ENCODE results near the gene MYO3B. TPM values are rescaled to one million over a fixed set of nuclear protein-coding genes. Genes with fewer than 3 reads are reported as not detected.
"Not testable (repeated sequence)": the region's sequence is repeated elsewhere in the genome, so short reads cannot be mapped to it uniquely, and the experiment has no call there.

Gene MYO3B
- total RNA-seq, 1 experiment from 2014 or later = not detected

GRCh38 chr2:170551899-170552298 lies 374.0 kb downstream of the MYO3B start:
- not testable (repeated sequence) for DNase-seq (ENCODE audit: low read depth)

DNA sequence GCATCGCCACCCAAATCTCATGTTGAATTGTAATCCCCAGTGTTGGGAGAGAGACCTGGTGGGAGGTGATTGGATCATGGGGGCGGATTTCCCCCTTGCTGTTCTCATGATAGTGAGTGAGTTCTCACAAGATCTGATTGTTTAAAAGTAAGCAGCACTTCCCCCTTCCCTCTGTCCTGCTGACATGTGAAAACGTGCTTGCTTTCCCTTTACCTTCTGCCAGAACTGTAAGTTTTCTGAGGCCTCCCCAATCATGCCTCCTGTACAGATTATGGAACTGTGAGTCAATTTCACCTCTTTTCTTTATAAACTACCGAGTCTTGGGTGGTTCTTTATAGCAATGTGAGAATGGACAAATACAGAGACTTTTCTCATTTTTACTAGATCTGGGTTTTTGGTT lies 375.8 kb downstream of the MYO3B start:
- DNase-seq (ENCODE audit: low read depth) = no peak

GRCh38 chr2:170554278-170554955 lies 376.5 kb downstream of the MYO3B start:
- peak; percentile 60 for DNase-seq (ENCODE audit: low read depth)

- DNase-seq (ENCODE audit: low read depth) = no peak
Observed at GRCh38 chr2:170562928-170563327, 385.0 kb downstream of the MYO3B start.

DNA sequence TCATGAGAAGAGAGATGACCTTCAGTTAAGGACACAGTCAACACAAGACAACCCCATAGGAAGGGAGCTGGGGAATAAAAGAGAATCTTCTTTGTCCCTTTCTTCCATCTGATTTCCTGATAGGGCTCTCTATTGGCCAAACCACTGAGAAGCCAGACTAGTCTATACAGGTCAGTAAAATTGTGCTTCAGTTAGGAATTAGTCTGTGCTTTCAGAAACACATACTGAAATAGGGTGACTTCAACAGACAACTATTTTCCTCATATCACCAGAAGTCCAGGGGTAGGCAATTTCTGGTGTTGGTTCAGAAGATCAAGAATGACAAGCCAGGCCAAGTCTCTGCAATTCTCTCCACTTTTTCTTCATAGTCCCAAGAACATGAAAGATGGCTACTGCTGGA lies 385.5 kb downstream of the MYO3B start:
- DNase-seq (ENCODE audit: low read depth) = no peak

GRCh38 chr2:170566138-170566537 lies 388.2 kb downstream of the MYO3B start:
- DNase-seq (ENCODE audit: low read depth) = no peak

GRCh38 chr2:170567429-170567828 lies 389.5 kb downstream of the MYO3B start:
- no peak for DNase-seq (ENCODE audit: low read depth)

DNA sequence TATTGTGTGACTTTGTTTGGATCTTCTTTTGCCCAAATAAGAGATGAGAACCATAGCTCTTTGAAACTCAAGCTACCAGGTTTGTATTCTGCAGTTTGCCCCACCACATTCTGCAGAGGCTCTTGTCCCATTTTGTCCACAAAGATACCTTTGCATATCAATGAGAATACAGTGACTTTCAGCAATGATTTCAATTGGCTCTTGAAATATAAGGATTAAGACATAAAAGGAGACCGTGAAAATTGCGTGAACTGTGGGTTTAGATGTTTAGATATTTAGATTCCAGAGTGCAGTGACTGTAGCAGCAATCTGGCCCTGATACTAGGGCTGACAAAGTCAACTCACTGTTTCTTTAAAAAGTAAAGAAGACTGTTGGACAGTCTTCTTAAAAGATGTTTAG lies 390.6 kb downstream of the MYO3B start:
- no peak for DNase-seq (ENCODE audit: low read depth)

DNA sequence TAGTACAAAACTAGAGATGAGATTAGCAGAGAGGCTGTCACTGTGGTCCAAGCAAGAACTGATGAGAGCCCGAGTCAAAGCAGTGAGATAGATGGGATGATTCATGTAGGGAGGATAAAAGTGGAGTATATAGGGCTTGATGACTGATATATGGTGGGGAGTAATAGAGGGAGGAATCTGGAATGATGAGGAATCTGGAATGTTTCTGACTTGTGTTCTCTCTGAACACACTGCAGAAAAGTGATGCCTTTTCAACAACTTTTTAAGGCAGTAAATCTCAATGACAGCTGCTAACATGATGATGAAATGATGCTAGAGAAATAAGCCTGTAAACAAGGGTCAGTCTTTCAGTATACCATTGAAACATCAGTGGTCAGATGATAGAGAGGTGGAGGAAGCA lies 393.7 kb downstream of the MYO3B start:
- DNase-seq (ENCODE audit: low read depth) = no peak

GRCh38 chr2:170573671-170574070 lies 395.7 kb downstream of the MYO3B start:
- no peak for DNase-seq (ENCODE audit: low read depth)

GRCh38 chr2:170576296-170576695 lies 398.3 kb downstream of the MYO3B start:
- peak; percentile 19 for DNase-seq (ENCODE audit: low read depth)

DNA sequence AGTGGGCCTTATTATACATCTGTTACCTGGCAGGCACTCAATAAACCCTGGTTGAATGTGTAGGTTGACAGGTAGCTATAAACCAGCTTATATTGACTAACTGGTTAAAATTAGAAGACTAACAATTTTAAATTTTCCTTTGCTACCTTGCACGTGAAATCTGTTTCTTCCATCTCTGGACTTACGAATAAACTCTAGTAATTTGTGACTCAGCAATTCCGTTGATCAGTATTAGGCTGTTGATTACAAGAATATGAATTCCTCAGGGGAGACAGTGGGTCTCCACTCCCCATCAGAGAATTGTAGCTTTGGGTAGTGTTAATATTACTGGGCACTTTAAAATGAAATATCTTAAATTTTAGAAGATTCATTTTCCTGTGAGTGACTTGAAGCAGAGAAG lies 399.4 kb downstream of the MYO3B start:
- DNase-seq (ENCODE audit: low read depth) = no peak

- no peak for DNase-seq (ENCODE audit: low read depth)
Observed at GRCh38 chr2:170578606-170579005, 400.7 kb downstream of the MYO3B start.

- DNase-seq (ENCODE audit: low read depth) = no peak
Observed at GRCh38 chr2:170579511-170579910, 401.6 kb downstream of the MYO3B start.

DNA sequence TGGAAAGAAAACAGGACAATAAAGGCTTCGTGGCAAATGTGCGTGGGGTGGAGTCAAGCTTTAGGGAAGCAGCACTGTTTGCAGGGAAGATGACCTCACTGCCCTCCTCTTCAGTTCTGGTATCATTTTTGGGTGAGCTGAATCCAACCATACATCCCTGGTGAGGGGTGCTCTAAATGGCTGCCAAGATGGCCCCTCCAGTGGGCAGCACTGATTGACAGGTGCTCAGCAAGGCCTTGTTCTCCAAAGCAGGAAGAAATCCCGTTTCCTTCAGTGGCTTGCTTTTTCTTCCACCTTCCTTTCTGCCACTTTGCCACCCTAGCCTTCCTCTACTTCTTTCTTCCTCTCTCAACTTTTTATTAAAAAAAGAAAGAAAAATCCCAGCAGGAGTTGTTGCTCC lies 404.4 kb downstream of the MYO3B start:
- no peak for DNase-seq (ENCODE audit: low read depth)

DNA sequence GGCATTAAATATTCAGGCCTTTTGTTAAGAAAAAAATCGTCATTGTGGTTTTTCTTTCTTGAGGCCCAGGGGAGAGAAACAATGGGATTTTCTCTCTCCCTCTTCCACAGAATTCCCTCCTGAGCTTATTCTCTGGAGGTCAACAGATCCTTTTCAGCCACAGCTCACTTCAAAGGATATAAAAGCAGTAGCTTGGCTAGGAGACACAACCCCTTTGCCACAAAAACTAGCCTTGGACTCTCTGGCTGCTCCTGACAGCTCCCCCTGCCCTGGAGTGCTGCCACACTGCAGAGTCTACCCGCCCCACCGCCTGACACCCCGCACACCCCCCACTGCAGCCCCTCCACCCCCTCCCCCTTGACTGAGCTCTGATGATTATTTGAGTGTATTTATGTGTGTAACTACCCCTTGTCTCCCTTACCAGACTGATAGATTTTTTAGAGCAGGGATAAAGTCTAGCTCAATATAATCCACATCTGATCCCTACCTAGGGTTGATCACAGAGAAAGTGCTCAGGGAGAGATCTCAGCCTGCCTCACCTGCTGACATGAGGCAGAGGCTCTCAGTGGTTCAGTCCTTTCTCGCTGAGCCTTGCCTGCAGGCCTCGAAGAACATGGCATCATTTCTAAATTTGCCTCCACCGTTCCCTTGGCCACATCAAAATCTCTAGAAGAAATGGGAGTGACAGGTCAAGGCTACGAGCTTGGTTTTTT lies 405.0 kb downstream of the MYO3B start:
- DNase-seq (ENCODE audit: low read depth) = no peak

GRCh38 chr2:170585067-170585466 lies 407.1 kb downstream of the MYO3B start:
- no peak for DNase-seq (ENCODE audit: low read depth)

GRCh38 chr2:170586571-170587095 lies 408.7 kb downstream of the MYO3B start:
- no peak for DNase-seq (ENCODE audit: low read depth)

DNA sequence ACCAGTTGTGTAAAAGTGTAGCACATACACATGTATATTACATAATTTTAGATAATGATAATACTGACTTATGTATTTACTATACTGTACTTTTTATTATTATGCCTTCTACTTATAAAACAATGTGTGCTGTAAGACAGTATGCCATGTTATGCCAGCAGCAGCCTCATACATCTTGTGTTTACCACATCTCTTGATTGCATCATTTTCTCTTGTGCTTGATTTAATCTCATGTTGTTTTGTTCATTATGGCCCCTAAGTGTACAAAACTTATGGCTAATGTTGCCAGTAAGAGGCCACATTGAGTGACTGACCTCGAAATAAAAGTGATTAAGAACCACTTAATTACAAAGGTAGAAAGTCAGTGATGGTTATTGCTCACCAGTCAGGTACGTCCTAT lies 409.2 kb downstream of the MYO3B start:
- no peak for DNase-seq (ENCODE audit: low read depth)

DNA sequence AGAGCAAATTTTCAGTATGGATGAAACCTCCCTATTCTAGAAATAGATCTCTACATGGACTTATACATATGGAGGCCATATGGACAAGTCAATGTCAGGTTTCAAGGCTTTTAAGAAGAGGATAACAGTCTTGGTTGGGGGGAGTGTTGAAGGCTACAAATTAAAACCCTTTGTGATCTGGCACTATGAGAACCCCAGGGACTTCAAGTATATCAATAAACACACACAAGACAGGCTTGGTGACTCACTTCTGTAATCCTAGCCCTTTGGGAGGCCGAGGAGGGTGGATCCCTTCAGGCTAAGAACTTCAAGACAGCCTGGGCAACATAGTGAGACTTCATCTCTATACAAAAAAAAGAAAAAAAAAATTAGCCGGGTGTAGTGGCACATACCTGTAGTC lies 410.0 kb downstream of the MYO3B start:
- DNase-seq (ENCODE audit: low read depth) = peak; percentile 18

- DNase-seq (ENCODE audit: low read depth) = no peak
Observed at GRCh38 chr2:170588729-170589128, 410.8 kb downstream of the MYO3B start.

- DNase-seq (ENCODE audit: low read depth) = no peak
Observed at GRCh38 chr2:170596576-170596975, 418.6 kb downstream of the MYO3B start.

GRCh38 chr2:170598067-170598395 lies 420.1 kb downstream of the MYO3B start:
- DNase-seq (ENCODE audit: low read depth) = no peak
